ENCODE data around the gene RAB37.
A peak's percentile ranks its signal among the peaks of the same experiment; 100 is the strongest.

Gene RAB37, protein sequence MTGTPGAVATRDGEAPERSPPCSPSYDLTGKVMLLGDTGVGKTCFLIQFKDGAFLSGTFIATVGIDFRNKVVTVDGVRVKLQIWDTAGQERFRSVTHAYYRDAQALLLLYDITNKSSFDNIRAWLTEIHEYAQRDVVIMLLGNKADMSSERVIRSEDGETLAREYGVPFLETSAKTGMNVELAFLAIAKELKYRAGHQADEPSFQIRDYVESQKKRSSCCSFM

DNA sequence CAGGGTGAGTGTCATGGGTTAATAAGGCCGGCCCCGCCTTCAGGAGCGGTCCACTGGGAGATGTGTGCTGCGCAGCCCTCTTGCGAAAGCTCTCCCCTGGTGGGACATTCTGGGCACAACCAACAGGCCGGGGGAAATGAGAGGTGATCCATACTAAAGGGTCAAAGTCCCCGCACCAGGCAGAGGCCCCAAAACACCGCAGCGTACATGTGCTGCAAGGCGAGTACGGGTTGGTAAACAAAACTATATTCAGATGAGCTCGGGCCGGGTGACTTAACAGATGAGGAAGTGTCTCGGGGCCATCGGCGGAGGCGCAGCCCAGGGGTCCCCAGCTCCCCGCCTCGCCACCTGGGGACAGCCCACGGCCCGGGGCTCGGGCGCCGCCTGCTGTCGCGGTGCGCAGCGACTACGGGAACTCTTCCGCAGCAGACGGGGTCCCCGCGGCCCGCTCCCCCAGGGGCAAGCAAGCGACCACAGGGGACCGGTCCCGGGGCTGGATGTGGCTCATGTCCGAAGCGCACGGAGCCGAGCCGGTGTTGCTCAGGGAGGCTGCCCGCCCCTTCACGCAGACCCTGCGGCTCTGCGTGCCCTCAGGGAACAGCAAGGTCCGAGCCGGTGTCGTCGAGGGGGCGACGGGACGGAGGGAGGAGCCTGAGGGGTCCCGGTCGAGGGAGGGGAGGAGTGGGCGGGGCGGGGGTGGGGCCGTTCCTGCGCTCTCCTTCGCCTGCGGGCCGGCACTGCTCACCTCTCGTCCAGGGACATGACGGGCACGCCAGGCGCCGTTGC, at the start of gene RAB37:
TSS of gene RAB37 (plus strand) at position 744 of the 786 bp plus-strand sequence. CDS start at position 761, 17 bp downstream.
- Histone ChIP-seq H3K4me1 (ENCODE audit: control insufficient read depth, low read depth, low read length) (peaks cover 8% of the 10 kb centered on the region), H3K27me3 (ENCODE audit: control insufficient read depth, insufficient read depth, low read length) (peaks cover 46% of the 10 kb centered on the region), H3K9ac (ENCODE audit: low read length) (no peak within 1 kb of the TSS), H3K27ac (ENCODE audit: low read length) (no peak within 1 kb of the TSS), H3K4me3 (ENCODE audit: low read length) (peak within 1 kb of the TSS; percentile 73), H3K9me3 (ENCODE audit: control insufficient read depth, low read depth, low read length) (no peaks in the 10 kb centered on the region), H3K36me3 (ENCODE audit: control insufficient read depth, low read depth, low read length) (no peaks in the 10 kb centered on the region)

DNA sequence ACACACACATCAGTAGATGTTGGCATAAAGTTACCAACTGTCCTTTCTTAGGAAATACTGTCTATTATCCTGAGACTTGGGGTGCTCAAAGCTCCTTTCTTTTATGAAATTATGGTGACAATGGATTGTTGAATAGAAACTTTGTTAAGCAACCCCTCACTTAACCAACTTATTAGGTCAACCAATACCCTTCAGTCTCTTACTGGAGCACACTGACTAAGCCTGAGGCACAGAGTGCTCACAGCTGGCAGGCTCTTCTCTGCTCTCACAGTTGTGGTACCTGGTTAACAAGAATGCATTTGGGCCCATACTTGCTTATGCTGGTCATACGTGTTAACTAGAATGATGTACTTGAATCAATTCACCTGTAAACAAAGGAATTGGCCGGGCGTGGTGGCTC, 49.2 kb upstream of the RAB37 start:
- no peaks in the 10 kb centered on the region for H3K36me3 ChIP-seq (ENCODE audit: control insufficient read depth, low read depth, low read length)
- H3K27me3 ChIP-seq (ENCODE audit: control insufficient read depth, insufficient read depth, low read length): no peaks in the 10 kb centered on the region

GRCh38 chr17:74690409-74690825, 46.6 kb upstream of the RAB37 start:
- no peak overlapping the region for H3K27ac ChIP-seq (ENCODE audit: low read length)
- H3K4me1 ChIP-seq (ENCODE audit: control insufficient read depth, low read depth, low read length): no peaks in the 10 kb centered on the region
- no peak overlapping the region for H3K9ac ChIP-seq (ENCODE audit: low read length)
- no peaks in the 10 kb centered on the region for H3K9me3 ChIP-seq (ENCODE audit: control insufficient read depth, low read depth, low read length)
- no peaks in the 10 kb centered on the region for H3K36me3 ChIP-seq (ENCODE audit: control insufficient read depth, low read depth, low read length)
- no peaks in the 10 kb centered on the region for H3K27me3 ChIP-seq (ENCODE audit: control insufficient read depth, insufficient read depth, low read length)
- no peak overlapping the region for H3K4me3 ChIP-seq (ENCODE audit: low read length)

More for the DNA sequence above, 49.2 kb upstream of the RAB37 start:
- H3K9ac ChIP-seq (ENCODE audit: low read length): no peak overlapping the region
- no peak overlapping the region for H3K27ac ChIP-seq (ENCODE audit: low read length)
- no peaks in the 10 kb centered on the region for H3K4me1 ChIP-seq (ENCODE audit: control insufficient read depth, low read depth, low read length)
- H3K4me3 ChIP-seq (ENCODE audit: low read length): no peak overlapping the region
- H3K9me3 ChIP-seq (ENCODE audit: control insufficient read depth, low read depth, low read length): no peaks in the 10 kb centered on the region

GRCh38 chr17:74691151-74691550, 45.9 kb upstream of the RAB37 start:
- H3K9me3 ChIP-seq (ENCODE audit: control insufficient read depth, low read depth, low read length): no peaks in the 10 kb centered on the region
- H3K4me1 ChIP-seq (ENCODE audit: control insufficient read depth, low read depth, low read length): no peaks in the 10 kb centered on the region
- no peak overlapping the region for H3K4me3 ChIP-seq (ENCODE audit: low read length)
- no peaks in the 10 kb centered on the region for H3K36me3 ChIP-seq (ENCODE audit: control insufficient read depth, low read depth, low read length)
- no peak overlapping the region for H3K27ac ChIP-seq (ENCODE audit: low read length)
- no peak overlapping the region for H3K9ac ChIP-seq (ENCODE audit: low read length)
- H3K27me3 ChIP-seq (ENCODE audit: control insufficient read depth, insufficient read depth, low read length): no peaks in the 10 kb centered on the region

DNA sequence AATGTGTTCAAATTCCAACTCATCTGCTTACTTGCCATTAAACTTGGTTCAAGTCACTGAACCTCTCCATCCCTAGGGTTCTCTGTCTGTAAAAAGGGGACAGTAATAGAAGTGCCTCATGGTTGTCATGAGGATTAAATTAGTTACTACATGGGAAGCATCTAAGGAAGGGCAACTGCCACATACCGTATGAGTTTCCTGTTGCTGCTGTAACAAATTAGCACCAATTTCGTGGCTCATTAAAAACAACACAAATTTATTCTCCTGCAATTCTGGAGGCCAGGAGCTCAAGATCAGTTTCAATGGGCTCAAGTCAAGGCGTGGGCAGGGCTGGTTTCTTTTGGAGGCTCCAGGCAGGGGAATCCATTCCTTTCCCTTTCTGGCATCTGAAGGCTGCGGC, 43.0 kb upstream of the RAB37 start:
- no peak overlapping the region for H3K27ac ChIP-seq (ENCODE audit: low read length)
- H3K9me3 ChIP-seq (ENCODE audit: control insufficient read depth, low read depth, low read length): no peaks in the 10 kb centered on the region
- no peaks in the 10 kb centered on the region for H3K4me1 ChIP-seq (ENCODE audit: control insufficient read depth, low read depth, low read length)
- no peak overlapping the region for H3K9ac ChIP-seq (ENCODE audit: low read length)
- H3K36me3 ChIP-seq (ENCODE audit: control insufficient read depth, low read depth, low read length): no peaks in the 10 kb centered on the region
- no peak overlapping the region for H3K4me3 ChIP-seq (ENCODE audit: low read length)
- H3K27me3 ChIP-seq (ENCODE audit: control insufficient read depth, insufficient read depth, low read length): no peaks in the 10 kb centered on the region

DNA sequence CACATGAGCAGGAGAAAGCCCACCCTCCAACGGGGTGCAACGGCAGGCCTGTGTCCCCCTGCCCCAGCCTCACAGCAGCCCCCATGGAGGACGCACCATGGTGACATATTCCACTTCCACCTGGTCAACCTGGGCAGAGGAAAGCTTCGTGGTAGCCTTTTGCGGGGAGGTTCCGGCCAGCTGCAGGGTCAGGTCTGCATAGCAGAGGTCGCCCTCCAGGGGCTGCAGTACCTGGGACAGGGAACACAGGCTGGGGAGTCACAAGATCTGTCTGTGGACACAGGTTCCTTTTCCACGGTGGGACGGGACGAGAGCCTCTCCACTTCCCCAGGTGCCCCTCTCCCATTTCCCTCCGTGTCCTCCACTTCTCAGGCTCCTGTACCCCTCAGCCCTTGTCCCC, 41.4 kb upstream of the RAB37 start:
- Histone ChIP-seq H3K4me1 (ENCODE audit: control insufficient read depth, low read depth, low read length) (no peaks in the 10 kb centered on the region), H3K36me3 (ENCODE audit: control insufficient read depth, low read depth, low read length) (no peaks in the 10 kb centered on the region), H3K27me3 (ENCODE audit: control insufficient read depth, insufficient read depth, low read length) (no peaks in the 10 kb centered on the region), H3K27ac (ENCODE audit: low read length) (no peak overlapping the region), H3K9ac (ENCODE audit: low read length) (no peak overlapping the region), H3K9me3 (ENCODE audit: control insufficient read depth, low read depth, low read length) (no peaks in the 10 kb centered on the region), H3K4me3 (ENCODE audit: low read length) (no peak overlapping the region)

DNA sequence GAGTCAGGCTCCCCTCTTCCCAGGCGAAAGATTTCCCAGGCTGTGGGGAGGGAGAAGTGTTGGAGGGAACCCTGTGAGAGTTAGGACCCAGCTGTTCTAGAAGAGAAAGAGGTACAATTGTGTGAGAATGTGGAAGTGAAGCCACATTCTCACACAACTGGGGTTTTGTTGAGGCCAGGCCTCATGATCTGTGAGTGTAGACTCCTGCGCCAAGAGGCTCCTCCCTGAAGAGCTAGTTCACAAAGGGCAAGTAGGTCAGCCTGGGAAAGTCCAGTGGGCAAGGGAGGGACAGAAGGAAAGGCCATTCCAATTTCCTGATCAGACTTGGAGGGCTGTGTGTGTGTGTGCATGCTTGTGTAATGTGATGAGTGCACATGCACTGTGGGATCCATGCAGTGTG, 39.5 kb upstream of the RAB37 start:
- no peak overlapping the region for H3K9ac ChIP-seq (ENCODE audit: low read length)
- no peak overlapping the region for H3K27ac ChIP-seq (ENCODE audit: low read length)
- H3K9me3 ChIP-seq (ENCODE audit: control insufficient read depth, low read depth, low read length): no peaks in the 10 kb centered on the region
- H3K4me1 ChIP-seq (ENCODE audit: control insufficient read depth, low read depth, low read length): no peaks in the 10 kb centered on the region
- no peaks in the 10 kb centered on the region for H3K36me3 ChIP-seq (ENCODE audit: control insufficient read depth, low read depth, low read length)
- no peaks in the 10 kb centered on the region for H3K27me3 ChIP-seq (ENCODE audit: control insufficient read depth, insufficient read depth, low read length)
- no peak overlapping the region for H3K4me3 ChIP-seq (ENCODE audit: low read length)

GRCh38 chr17:74698069-74698468, 39.0 kb upstream of the RAB37 start:
- Histone ChIP-seq H3K4me1 (ENCODE audit: control insufficient read depth, low read depth, low read length) (no peaks in the 10 kb centered on the region), H3K9ac (ENCODE audit: low read length) (no peak overlapping the region), H3K36me3 (ENCODE audit: control insufficient read depth, low read depth, low read length) (no peaks in the 10 kb centered on the region), H3K9me3 (ENCODE audit: control insufficient read depth, low read depth, low read length) (no peaks in the 10 kb centered on the region), H3K27ac (ENCODE audit: low read length) (no peak overlapping the region), H3K4me3 (ENCODE audit: low read length) (no peak overlapping the region), H3K27me3 (ENCODE audit: control insufficient read depth, insufficient read depth, low read length) (no peaks in the 10 kb centered on the region)

DNA sequence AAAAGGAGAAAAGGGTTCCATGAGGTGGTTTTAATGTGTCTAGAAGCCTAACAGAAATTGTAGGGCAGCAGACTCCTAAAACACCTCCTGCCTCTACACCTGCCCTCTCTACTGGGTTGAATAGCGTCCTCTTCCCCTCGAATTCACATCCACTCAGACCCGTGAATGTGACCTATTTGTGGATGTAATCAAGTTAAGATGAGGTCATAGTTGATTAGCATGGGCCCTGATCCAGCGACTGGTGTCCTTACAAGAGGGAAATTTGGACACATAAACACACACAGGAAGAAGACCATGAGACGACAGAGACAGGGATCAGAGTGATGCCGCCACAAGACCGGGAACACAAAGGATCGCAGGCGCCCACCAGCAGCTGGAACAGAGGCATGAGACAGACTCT, 37.8 kb upstream of the RAB37 start:
- H3K27ac ChIP-seq (ENCODE audit: low read length): no peak overlapping the region
- H3K9me3 ChIP-seq (ENCODE audit: control insufficient read depth, low read depth, low read length): no peaks in the 10 kb centered on the region
- H3K4me1 ChIP-seq (ENCODE audit: control insufficient read depth, low read depth, low read length): no peaks in the 10 kb centered on the region
- no peaks in the 10 kb centered on the region for H3K27me3 ChIP-seq (ENCODE audit: control insufficient read depth, insufficient read depth, low read length)
- H3K9ac ChIP-seq (ENCODE audit: low read length): no peak overlapping the region
- H3K4me3 ChIP-seq (ENCODE audit: low read length): no peak overlapping the region
- H3K36me3 ChIP-seq (ENCODE audit: control insufficient read depth, low read depth, low read length): no peaks in the 10 kb centered on the region

GRCh38 chr17:74702116-74702871, 34.8 kb upstream of the RAB37 start:
- Histone ChIP-seq H3K27me3 (ENCODE audit: control insufficient read depth, insufficient read depth, low read length) (no peaks in the 10 kb centered on the region), H3K36me3 (ENCODE audit: control insufficient read depth, low read depth, low read length) (no peaks in the 10 kb centered on the region)

GRCh38 chr17:74703311-74703710, 33.7 kb upstream of the RAB37 start:
- Histone ChIP-seq H3K36me3 (ENCODE audit: control insufficient read depth, low read depth, low read length) (no peaks in the 10 kb centered on the region), H3K9me3 (ENCODE audit: control insufficient read depth, low read depth, low read length) (no peaks in the 10 kb centered on the region), H3K27ac (ENCODE audit: low read length) (no peak overlapping the region), H3K4me3 (ENCODE audit: low read length) (no peak overlapping the region), H3K4me1 (ENCODE audit: control insufficient read depth, low read depth, low read length) (no peaks in the 10 kb centered on the region), H3K9ac (ENCODE audit: low read length) (no peak overlapping the region), H3K27me3 (ENCODE audit: control insufficient read depth, insufficient read depth, low read length) (no peaks in the 10 kb centered on the region)

More at GRCh38 chr17:74702116-74702871, 34.8 kb upstream of the RAB37 start:
- no peak overlapping the region for H3K27ac ChIP-seq (ENCODE audit: low read length)
- H3K4me3 ChIP-seq (ENCODE audit: low read length): no peak overlapping the region
- no peaks in the 10 kb centered on the region for H3K4me1 ChIP-seq (ENCODE audit: control insufficient read depth, low read depth, low read length)
- H3K9me3 ChIP-seq (ENCODE audit: control insufficient read depth, low read depth, low read length): no peaks in the 10 kb centered on the region
- no peak overlapping the region for H3K9ac ChIP-seq (ENCODE audit: low read length)

Measured in iPS-18a (cell line).